Common myeloid progenitor, CD34-positive (primary cell): ENCODE results near the gene TCEANC2.

ENCODE experiments used
- CTCF ChIA-PET: fragments of 350-600 bp; sonication (Branson Sonifier 250); formaldehyde crosslinking; loops from one replicate; lab custom pipeline; 2021; ENCODE audit warnings: antibody characterized with exemption; lab: Charles Lee
- POLR2A ChIA-PET: fragments of 350-600 bp; sonication (Branson Sonifier 250); formaldehyde crosslinking; loops from one replicate; lab custom pipeline; 2021; ENCODE audit warnings: antibody characterized with exemption; lab: Charles Lee
- DNase-seq, 3 donors: peaks; one replicate each; pipeline versions ENCODE4 v3.0.0 to v3.0.0-alpha.2; 2013
- H3K27ac ChIP-seq, 2 experiments: 1 replicate in 1 of 2; 2 replicates in 1 of 2; pipeline ENCODE4 v1.7.0; 2013; ENCODE audit warnings: inconsistent platforms in 2 of 2, low read length in 2 of 2, mild to moderate bottlenecking in 2 of 2, low read depth in 1 of 2, moderate library complexity in 1 of 2; ENCODE audit not compliant: severe bottlenecking in 2 of 2, insufficient read depth in 1 of 2, poor library complexity in 1 of 2
- H3K27me3 ChIP-seq, 5 experiments: replicated peaks in 2 of 5; 1 replicate in 3 of 5; 2 replicates in 2 of 5; pipeline versions ENCODE4 v1.6.1 to v1.7.0; 2013; ENCODE audit warnings: low read length in 4 of 5, mild to moderate bottlenecking in 2 of 5, moderate library complexity in 2 of 5, inconsistent platforms in 1 of 5; ENCODE audit not compliant: insufficient read depth in 5 of 5, control insufficient read depth in 4 of 5
- H3K36me3 ChIP-seq, 4 experiments: 1 replicate in 2 of 4; 2 replicates in 2 of 4; pipeline versions ENCODE4 v1.6.1 to v1.7.0; 2013; ENCODE audit warnings: low read length in 3 of 4, control low read depth in 1 of 4, mild to moderate bottlenecking in 1 of 4; ENCODE audit not compliant: control insufficient read depth in 4 of 4, insufficient read depth in 4 of 4
- H3K4me1 ChIP-seq, 4 experiments: 1 replicate in 3 of 4; 2 replicates in 1 of 4; pipeline versions ENCODE4 v1.6.1 to v1.7.1; 2013; ENCODE audit warnings: low read length in 3 of 4, mild to moderate bottlenecking in 3 of 4, control low read depth in 1 of 4, inconsistent platforms in 1 of 4, moderate library complexity in 1 of 4; ENCODE audit not compliant: control insufficient read depth in 4 of 4, insufficient read depth in 4 of 4; ENCODE audit errors: control extremely low read depth in 1 of 4
- H3K4me3 ChIP-seq, 7 experiments: 1 replicate in 4 of 7; 2 replicates in 3 of 7; pipeline versions ENCODE4 v1.5.1 to v1.7.0; 2013; ENCODE audit warnings: mild to moderate bottlenecking in 7 of 7, low read length in 6 of 7, moderate library complexity in 6 of 7, inconsistent platforms in 2 of 7, low read depth in 2 of 7, control low read depth in 1 of 7; ENCODE audit not compliant: insufficient read depth in 4 of 7, control insufficient read depth in 1 of 7; ENCODE audit errors: extremely low read depth in 1 of 7
- H3K9me3 ChIP-seq, 5 experiments: 1 replicate in 4 of 5; 2 replicates in 1 of 5; pipeline versions ENCODE4 v1.6.1 to v1.7.1; 2013; ENCODE audit warnings: low read length in 4 of 5, mild to moderate bottlenecking in 2 of 5, inconsistent platforms in 1 of 5, low read depth in 1 of 5, moderate library complexity in 1 of 5; ENCODE audit not compliant: control insufficient read depth in 4 of 5, insufficient read depth in 2 of 5; ENCODE audit errors: control extremely low read depth in 1 of 5
- WGBS: methylation state at CpG from one replicate; pipeline ENCODE4 v1.1.5; 2013; ENCODE audit not compliant: insufficient coverage; 5-methylcytosine and 5-hydroxymethylcytosine counted together

The TCEANC2 gene

GRCh38 chr1:54069791-54070170 is 16.4 kb downstream of the TCEANC2 start:
- peaks cover 5 to 22% (median 12%) of the 10 kb centered on the region in 4 experiments for H3K36me3 ChIP-seq
- H3K27me3 ChIP-seq: no peaks in the 10 kb centered on the region
- no peak overlapping the region for H3K27ac ChIP-seq
- ChIA-PET CTCF (interaction anchor here (0.6 to 1.7 kb wide), 9 partner anchors 9 to 224 kb away, joined by 3 to 7 read pairs (median 3); no protein-coding TSS in a partner anchor), POLR2A (no interaction called here)
- H3K4me1 ChIP-seq: peaks cover 0 to 9% (median 2%) of the 10 kb centered on the region in 4 experiments
- H3K4me3 ChIP-seq: no peak overlapping the region
- peaks cover 0 to 3% (median 0%) of the 10 kb centered on the region in 5 experiments for H3K9me3 ChIP-seq
- 83% methylated on average over 1 of the region's 1 CpG for whole genome bisulfite sequencing
- no peak for DNase-seq

- DNase-seq: peak; percentile 67 to 80 (median 77)
- Histone ChIP-seq H3K4me1 (peaks cover 0 to 9% (median 2%) of the 10 kb centered on the region in 4 experiments), H3K36me3 (peaks cover 7 to 18% (median 13%) of the 10 kb centered on the region in 4 experiments), H3K4me3 (no peak overlapping the region), H3K27ac (no peak overlapping the region), H3K27me3 (no peaks in the 10 kb centered on the region), H3K9me3 (peaks cover 0 to 3% (median 0%) of the 10 kb centered on the region in 5 experiments)
- CTCF ChIA-PET: interaction anchor here (0.7 to 2.0 kb wide), 14 partner anchors 8 to 223 kb away, joined by 3 to 14 read pairs (median 4); no protein-coding TSS in a partner anchor
- WGBS: no CpG with 5 or more reads among the region's 2 CpGs
- POLR2A ChIA-PET: no interaction called here
Observed at GRCh38 chr1:54070171-54070837, 16.9 kb downstream of the TCEANC2 start.

- no peak for DNase-seq
- Histone ChIP-seq H3K4me1 (peaks cover 0 to 10% (median 1%) of the 10 kb centered on the region in 4 experiments), H3K27ac (no peak overlapping the region), H3K27me3 (no peaks in the 10 kb centered on the region), H3K4me3 (no peak overlapping the region), H3K9me3 (no peaks in the 10 kb centered on the region), H3K36me3 (peaks cover 0 to 14% (median 10%) of the 10 kb centered on the region in 4 experiments)
- CTCF ChIA-PET: interaction anchor here (1.0 to 2.2 kb wide), 6 partner anchors 9 to 123 kb away, joined by 3 to 7 read pairs (median 4); partner anchors contain the start of genes CYB5RL and MRPL37
- POLR2A ChIA-PET: no interaction called here
Observed at GRCh38 chr1:54077359-54077758, 24.0 kb downstream of the TCEANC2 start.

- H3K27ac ChIP-seq: no peak overlapping the region
- CTCF ChIA-PET: interaction anchor here (0.9 to 2.5 kb wide), 8 partner anchors 9 to 42 kb away, joined by 3 to 14 read pairs (median 4); no protein-coding TSS in a partner anchor
- POLR2A ChIA-PET: no interaction called here
- no peak for DNase-seq
- no peaks in the 10 kb centered on the region for H3K9me3 ChIP-seq
- H3K4me3 ChIP-seq: no peak overlapping the region
- no CpG with 5 or more reads among the region's 2 CpGs for WGBS
- peaks cover 0 to 11% (median 1%) of the 10 kb centered on the region in 4 experiments for H3K4me1 ChIP-seq
- H3K27me3 ChIP-seq: no peaks in the 10 kb centered on the region
- H3K36me3 ChIP-seq: peaks cover 0 to 5% (median 3%) of the 10 kb centered on the region in 4 experiments
Observed at GRCh38 chr1:54080598-54081049, 27.2 kb downstream of the TCEANC2 start.

- Histone ChIP-seq H3K4me1 (peaks cover 0 to 11% (median 1%) of the 10 kb centered on the region in 4 experiments), H3K9me3 (no peaks in the 10 kb centered on the region), H3K36me3 (peaks cover 0 to 4% (median 3%) of the 10 kb centered on the region in 4 experiments), H3K4me3 (no peak overlapping the region), H3K27me3 (no peaks in the 10 kb centered on the region), H3K27ac (no peak overlapping the region)
- DNase-seq: peak; percentile 58 to 68 (median 62)
- POLR2A ChIA-PET: no interaction called here
- CTCF ChIA-PET: interaction anchor here (0.6 to 2.5 kb wide), 10 partner anchors 8 to 148 kb away, joined by 3 to 14 read pairs (median 3); no protein-coding TSS in a partner anchor
- 92% methylated on average over 6 of the region's 8 CpGs for WGBS
Observed at GRCh38 chr1:54081306-54082270, 28.2 kb downstream of the TCEANC2 start.

GRCh38 chr1:54084794-54085193 is 31.4 kb downstream of the TCEANC2 start:
- H3K4me3 ChIP-seq: no peak overlapping the region
- 100% methylated on average over 1 of the region's 2 CpGs for WGBS

More at GRCh38 chr1:54084794-54085193, 31.4 kb downstream of the TCEANC2 start:
- peaks cover 2 to 9% (median 6%) of the 10 kb centered on the region in 4 experiments for H3K36me3 ChIP-seq
- peaks cover 0 to 2% (median 0%) of the 10 kb centered on the region in 4 experiments for H3K4me1 ChIP-seq
- ChIA-PET POLR2A (no interaction called here), CTCF (interaction anchor here (1.0 kb wide), 1 partner anchor 12 kb away, joined by 4 read pairs; no protein-coding TSS in a partner anchor)
- no peak overlapping the region for H3K27ac ChIP-seq
- no peaks in the 10 kb centered on the region for H3K9me3 ChIP-seq
- DNase-seq: no peak
- no peaks in the 10 kb centered on the region for H3K27me3 ChIP-seq
